Daoy (cell line): ENCODE measurements around the gene TMEM53. TPM values are rescaled to one million over a fixed set of nuclear protein-coding genes. Genes with fewer than 3 reads are reported as not detected.

Source experiments
- DNase-seq: peaks from one replicate; pipeline ENCODE4 v3.0.0-alpha.2; 2015; ENCODE audit warnings: low read depth
- total RNA-seq: library from RNA; depleted of rRNA; stranded (reverse); fragments of >200 nt; shearing (Covaris generic); gene quantifications from 2 replicates; pipeline ENCODE4 v1.2.3, GENCODE V29; 2014

The TMEM53 gene
- total RNA-seq, 1 experiment from 2014 or later: 5.5 TPM

DNA sequence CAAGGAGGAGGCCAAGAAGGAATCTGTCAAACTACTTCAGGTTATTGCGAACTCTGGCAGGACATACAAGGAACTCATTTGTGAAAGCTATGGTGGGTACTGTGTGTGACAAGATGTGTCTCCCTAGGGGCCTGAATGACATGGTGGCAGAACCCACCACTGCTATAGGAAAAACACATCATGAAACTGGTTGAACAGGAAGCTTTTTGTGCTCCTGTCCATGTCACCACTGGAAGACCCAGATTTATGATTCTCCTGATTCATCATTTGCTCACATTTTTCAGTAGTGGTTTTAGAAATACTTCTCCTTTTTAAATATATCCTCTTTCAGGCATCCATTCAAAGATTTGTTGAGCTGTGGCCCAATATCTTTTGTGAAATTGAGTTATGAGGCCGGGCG, 23.9 kb upstream of the TMEM53 start:
- DNase-seq: no peak

DNA sequence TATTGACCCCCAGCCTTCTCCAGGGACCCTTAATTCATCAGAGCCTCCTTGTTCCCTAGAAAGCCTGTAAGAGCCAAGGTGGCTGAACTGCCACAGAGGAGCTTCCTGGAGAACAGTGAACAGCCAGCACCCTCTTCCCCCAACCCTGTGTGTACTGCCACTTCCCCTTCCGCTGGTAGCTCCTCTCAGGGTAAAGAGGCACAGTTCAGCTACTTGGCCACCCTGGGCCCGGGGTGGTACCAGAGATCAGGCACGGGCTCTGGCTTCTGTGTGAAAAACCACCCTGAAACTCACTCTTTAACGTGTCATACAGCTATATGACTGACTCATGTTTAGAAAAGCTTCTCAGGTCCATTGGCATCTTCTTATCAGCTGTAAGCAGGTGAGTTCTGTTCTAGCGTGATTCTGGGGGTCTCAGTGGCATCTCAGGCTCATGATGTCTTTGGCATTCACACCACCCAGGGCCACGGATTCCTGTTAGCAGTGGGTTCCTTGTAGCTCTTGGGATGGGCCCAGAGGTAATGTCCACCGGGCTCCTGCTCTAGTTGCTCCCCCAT, 22.6 kb upstream of the TMEM53 start:
- no peak for DNase-seq

DNA sequence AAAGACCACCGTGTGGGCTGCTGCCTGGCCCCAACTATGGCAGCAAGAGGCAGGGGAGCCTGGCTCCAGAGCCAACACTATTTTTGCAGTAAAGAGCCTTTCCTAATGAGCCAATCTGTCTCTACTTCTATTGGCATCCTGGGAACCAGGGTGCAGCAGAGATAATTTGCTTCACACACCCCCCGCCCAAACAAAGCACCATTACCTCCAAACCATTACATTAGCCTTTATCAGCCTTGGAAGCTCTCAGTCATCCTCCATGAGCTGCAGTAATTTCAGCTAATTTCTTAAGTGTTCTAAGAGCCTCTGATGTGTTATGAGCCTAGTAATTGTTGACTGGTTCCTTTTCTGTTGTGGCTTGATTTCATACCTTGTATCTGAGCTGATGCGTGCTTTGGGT, 21.8 kb upstream of the TMEM53 start:
- DNase-seq: no peak

DNA sequence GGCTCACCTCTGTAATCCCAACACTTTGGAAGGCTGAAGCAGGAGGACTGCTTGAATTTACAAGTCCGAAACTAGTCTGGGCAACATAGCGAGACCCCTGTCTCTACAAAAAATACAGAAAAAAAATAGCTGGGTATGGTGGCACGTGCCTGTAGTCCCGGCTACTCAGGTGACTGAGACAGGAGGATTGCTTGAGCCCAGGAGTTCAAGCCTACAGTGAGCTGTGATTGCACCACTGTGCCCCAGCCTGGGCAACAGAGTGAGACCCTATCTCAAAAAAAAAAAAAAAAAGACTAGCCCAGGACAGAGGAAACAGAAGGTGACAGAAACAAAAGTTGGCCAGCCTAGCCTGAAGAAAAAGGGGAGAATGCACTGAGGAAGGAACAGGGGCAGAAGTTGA, 21.4 kb upstream of the TMEM53 start:
- no peak for DNase-seq

DNA sequence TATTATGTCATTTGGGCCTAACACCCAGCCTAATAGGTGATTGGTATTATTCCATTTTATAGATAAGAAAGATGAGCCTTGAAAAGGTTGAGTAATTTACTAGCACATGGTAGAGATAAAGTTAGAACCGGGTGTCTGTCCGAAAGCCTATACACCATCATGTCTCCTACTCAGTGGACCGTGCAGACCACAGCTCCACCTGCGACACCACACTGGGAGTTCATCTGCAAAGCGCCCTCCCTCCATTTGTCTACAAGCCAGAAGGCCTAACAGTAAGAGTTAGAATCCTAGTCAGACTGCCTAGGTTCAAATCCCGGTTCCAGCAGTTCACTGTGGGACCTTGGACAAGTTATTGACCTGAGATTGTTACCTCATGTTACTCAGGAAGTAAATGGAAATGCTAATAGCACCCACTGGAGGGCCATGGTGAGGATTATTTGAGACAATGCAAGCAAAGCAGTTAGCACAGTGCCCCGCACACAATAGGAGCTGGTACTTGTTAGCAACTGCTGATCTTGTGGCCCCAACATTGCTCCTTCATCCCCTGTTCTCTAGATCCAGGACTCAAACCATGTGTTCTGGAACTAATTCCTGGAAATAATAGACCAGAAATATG, 20.7 kb upstream of the TMEM53 start:
- DNase-seq: no peak

DNA sequence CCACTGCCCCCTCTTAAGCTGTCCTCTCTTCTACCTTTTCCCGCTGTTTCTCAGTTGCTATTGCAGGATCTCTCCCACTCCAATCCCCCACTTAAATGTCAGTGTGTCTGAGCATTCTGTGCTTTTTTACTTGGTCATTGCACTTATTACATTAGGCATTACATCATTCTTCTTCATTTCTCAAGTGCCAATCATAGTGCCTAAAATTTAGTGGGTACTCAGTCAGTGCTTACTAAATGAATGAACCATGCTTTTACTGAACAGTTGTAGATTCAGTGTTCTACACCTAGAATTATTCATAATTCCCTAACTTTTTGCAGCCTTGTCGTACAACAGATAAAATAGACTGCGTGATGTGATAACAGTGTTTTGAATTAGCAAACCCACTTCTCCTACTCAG, 19.6 kb upstream of the TMEM53 start:
- no peak for DNase-seq

DNA sequence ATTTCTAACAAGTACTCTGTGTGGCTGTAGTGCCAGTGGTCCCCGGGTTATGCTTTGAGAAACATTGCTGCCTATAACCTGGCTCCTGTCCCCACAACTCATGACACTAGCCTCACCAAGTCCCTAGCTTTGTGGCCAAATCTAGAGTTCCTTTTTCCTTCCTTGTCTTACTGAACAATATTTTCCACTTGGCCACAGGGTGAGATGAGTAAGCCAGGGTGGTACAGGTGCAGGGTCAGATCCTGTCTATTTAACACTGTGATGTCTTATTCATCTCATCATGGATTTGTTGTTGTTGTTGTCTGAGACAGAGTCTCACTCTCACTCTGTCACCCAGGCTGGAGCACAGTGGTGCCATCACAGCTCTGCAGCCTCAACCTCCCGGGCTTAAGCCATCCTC, 18.9 kb upstream of the TMEM53 start:
- no peak for DNase-seq

DNA sequence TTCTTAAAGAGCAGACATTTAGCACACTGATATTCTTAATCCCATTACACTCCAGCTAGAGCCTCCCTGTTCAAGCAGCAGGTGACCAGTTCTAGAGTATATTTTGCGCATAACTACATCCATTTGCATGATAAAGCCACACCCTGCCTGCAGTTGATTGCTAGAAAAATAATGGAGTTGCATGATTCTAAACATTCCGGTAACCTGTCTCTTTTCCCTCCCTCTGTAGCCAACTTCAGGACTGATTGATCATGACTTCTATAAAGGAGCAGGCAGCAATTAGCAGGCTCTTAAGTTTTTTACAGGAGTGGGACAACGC, 15.1 kb upstream of the TMEM53 start:
- no peak for DNase-seq

DNA sequence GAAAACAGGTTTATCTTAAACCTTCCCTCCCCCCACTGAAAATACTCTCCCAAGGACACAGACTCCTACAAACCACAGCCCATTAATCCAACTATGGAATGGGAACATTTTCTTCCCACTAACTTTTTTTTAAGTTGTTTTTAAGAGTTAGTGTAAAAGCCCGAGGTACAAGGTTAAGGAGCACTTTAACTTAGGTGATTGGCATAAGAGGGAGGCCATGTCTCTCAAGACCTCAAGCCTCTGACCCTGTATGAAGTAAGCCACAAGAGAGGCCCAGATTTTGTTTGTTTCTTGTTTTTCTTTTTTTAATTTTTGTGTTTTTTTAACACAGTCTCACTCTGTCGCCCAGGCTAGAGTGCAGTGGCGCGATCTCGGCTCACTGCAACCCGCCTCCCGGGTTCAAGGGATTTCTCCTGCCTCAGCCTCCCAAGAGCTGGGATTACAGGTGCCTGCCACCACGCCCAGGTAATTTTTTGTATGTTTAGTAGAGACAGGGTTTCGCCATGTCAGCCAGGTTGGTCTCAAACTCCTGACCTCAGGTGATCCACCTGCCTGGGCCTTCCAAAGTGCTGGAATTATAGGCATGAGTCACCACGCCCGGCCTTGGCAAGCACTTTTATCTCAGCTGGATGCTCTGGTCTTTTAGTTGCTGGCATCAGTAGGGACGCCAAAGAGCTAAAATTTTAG, 14.6 kb upstream of the TMEM53 start:
- DNase-seq: no peak

DNA sequence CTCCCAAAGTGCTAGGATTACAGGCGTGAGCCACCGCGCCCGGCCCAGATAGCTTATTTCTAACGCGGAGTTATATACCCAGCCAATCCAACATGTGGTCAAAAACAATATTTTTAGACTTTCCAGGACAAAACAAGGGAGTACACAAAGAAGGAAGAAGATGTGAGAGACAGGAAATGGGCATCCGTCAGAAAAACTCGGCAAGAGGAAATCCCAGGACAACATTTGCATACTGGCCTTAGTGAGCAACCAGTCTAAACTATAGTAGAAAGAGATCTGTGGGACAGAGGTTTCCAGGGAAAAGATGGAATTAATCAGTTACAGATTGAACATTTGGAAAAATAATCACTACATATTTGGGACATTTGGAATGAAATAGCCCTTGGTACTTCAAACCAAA, 11.6 kb upstream of the TMEM53 start:
- no peak for DNase-seq

DNA sequence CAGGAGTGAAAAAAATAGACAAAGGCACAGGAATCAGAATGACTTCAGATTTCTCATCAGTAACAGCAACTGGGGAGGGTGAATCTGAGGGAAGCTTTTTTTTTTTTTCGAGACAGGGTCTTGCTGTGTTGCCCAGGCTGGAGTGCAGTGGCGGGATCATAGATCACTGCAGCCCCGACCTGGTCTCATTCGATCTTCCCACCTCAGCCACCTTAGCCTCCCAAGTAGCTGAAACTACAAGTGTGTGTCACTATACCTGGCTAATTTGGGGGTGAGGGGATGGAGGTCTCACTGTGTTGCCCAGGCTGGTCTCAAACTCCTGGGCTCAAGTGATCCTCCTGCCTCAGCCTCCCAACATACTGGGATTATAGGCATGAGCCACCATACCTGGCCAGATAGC, 10.9 kb upstream of the TMEM53 start:
- DNase-seq: no peak

DNA sequence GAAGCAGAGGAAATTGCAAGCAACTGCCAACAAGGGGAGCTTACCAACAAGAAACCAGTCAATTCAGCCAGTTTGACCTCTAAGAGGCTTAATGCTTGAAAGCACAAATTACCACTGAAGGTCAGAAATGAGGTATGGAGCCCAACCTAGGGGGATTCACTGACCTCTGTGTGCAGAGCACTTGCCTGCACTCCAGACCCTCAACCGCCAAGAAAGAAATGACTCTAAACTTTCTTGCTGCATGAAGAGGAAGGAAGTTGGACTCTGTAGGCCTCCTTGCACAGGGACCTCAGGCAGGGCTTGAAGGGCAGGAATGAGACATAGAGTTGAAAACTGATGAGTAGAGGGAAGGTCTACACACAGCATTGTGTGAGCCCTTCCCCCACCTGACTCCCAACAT, 10.2 kb upstream of the TMEM53 start:
- DNase-seq: no peak

DNA sequence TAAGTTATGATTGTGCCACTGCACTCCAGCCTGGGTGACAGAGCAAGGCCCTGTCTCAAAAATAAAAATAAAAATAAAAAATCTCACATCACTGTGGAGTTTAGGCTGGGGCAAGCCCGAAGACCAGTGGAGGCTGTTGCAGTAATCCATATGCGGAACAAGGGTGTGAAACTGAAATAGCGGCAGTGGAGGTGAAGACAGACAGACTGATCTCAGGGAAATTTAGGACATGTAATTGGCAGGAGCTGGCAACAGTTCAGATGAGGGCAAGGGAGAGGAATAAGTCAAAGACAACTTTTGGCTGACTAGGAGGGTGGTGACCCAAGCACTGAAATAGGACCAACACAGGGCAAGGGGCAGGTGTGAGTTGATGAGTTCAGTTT, 8.6 kb upstream of the TMEM53 start:
- DNase-seq: no peak

DNA sequence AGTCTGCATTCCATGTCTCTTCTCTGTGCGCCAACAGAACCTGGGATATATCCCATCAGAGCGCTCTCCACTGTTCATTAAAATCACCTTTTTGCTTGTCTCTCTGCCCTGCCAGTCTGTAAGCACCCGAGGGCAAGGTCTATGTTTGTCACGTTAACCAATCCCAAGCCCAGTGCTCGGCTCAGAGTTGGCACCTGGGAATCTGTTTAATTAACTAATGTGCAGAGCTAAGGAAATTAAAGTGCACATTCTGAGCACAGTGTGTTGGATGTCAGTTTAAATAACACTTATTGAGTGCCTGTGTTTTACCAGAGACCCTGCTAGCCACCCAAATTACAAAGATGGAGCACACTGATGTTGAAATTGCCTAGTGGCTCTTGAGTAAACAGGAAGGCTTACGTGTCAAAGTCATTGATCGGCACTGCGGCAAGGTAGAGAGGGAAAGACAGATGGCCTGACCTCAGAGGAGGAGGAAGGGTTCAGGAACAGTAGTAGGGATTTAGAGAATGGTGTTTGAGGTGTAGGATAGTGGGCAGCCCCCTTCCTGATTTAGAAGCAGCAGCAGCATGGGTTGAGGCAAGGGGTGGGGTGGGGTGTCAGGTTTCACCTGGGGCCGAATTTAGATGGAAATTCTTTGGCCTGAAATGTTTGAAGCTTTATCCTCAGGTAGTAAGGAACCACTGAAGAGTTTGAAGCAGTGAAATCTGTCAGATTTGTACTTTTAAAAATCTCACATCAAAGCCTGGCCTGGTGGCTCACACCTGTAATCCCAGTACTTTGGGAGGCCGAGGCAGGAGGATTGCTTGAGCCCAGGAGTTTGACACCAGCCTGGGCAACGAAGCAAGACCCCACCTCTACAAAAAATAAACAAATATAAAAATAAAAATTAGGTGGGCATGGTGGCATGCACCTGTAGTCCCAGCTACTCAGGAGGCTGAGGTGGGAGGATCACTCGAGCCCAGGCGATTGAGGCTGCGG, 7.9 kb upstream of the TMEM53 start:
- no peak for DNase-seq

DNA sequence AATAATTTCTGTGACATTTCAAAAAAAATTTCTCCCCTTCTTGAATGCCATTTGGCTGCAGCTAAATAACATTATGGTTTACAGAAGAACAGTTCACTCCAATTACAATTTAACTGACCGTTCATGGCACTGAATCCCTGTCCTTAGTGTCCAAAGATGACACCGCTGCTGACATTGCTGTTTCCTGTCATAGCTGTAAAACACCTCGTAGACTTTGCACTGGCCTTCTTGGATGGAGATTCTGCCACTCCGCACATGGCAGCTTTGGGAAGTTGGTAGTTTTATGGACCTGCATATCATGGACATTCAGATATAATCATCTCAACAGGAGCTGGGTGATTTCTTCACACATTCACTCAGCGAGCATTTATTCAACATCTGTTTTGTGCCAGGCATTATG, 5.2 kb upstream of the TMEM53 start:
- no peak for DNase-seq

DNA sequence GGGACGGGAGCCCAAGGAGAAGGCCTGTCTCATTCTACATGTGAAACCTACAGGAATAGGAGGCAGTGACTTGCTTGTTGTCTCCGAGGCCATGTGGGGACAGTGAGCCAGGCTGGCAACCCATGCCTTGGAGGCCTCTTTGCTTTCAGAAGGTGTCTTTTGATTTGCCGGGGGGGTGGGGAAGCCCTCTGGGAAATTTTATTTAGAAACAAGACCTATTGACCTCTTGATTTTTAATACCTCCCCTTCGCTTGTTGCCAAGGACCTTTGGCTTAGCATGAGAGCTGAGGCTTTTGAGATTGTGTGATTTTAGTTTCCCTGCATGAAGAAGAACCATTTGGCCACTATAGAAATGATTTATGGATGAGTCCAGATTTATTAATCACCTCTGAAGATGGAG, 4.3 kb upstream of the TMEM53 start:
- no peak for DNase-seq

DNA sequence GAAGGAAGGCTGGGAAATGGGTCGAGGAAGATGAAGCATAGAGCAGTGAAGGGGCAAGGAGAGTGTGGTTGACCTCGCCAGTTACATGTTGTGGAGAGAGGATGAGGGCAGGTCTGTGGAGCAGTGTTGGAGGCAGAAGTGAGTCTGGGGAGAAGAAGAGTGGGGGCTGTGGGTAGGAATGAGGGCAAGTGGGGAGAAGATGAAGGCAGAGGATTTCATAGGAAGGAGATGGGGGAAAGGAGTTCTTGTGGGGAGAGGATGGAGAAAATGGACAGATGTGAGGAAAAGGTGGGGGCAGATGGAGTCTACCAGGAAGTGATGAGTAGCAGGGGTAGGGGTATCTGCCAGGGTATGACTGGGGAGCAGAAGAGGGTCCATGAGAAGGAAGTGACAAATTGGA, 3.8 kb upstream of the TMEM53 start:
- no peak for DNase-seq

DNA sequence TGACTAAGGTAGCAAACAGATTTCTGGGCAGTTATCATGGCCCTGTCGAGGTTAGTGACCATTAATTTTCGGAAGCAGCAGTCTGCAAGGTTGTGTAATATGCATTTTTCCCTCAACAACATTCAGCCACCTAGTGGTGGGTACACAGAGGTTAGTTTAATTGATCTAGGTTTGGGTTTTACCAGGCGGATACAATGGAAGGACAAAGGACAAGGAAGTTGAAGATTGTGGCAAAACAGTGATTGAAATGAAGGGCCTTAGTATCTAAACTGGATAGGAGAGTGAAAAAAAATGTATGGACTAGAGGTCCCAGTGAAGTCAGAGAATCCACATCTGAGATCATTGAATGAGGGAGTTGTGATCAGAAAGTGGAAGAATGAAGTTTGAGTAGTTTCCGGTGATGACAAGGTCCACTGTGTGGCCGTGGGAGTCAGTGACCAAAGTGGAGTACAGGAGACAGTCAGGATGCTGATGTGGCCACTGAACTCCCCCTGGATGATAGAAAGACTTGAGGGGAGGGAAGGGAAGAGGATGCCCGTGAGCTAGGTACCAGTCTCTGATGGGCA, 3.0 kb upstream of the TMEM53 start:
- DNase-seq: peak; percentile 51

DNA sequence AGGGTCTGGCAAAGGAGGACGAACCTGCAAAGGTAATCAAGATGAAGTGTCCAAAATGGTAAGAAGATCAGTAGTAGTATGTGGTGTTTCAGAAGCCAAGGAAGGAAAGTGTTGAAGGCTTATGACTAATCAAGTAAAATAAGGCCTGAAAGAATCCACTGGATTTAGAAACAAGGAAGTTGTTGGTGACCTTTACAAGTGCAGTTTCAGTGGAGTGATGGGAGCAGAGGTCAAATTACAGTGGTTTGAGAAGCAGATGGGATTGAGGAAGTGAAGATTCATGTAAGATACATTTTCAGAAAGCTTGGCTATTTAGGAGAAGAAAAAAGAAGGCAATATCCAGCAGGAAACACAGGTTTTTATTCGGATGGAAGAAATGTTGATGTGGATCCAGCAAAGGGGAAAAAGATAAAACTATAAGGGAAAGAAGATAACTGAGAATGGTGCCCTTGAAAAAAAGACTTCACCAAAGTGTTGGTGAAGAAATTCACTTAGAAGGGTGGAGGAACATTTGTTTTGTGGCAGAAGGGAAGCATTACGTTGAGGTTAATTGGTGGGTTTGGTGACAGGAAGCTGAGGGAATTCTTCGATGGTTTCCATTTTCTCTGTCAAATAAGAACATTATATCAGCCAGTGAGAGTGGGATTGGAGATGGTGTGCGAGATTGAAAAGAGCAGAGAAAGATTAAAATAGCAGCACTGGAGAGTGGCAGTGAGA, 2.4 kb upstream of the TMEM53 start:
- no peak for DNase-seq

DNA sequence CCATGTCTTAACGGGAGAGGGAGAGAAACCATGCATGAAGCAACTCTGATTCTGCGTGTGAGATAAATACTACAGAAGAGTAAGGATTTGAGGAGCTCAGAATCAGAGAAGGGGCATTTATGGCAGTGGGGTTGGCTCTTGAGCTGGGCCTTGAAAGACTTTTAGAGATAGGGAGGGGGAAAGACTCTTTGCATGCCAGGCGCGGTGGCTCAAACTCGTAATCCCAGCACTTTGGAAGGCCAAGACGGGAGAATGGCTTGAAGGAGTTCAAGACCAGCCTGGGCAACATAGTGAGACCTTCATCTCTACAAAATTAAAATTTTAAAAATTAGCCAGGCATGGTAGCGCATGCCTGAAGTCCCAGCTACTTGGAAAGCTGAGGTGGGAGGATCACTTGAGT, 905 bp upstream of the TMEM53 start:
- DNase-seq: no peak

DNA sequence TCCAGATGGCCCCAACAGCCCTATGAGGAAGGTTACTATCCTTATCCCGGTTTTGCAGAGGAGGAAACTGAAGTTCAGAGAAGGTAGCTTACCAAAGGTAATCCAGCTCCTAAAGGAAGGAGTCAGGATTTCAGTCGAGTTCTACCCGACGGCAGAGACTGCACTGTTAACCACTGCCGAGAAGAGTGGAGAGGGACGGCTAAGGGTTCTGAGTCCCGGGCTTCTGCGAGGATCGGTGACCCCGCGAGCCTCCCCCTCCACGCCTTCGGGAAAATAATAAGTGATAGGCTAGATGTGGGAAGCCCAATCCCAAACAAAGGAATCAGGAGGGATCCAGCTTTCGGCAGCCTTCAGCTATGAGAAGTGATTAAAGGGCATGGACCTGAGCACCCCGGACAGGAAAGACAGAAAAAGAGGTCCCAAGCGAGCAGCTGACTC, 587 bp downstream of the TMEM53 start:
- DNase-seq: no peak
